GM23338 (cell line): ENCODE results near the gene PAK1. TPM values are rescaled to one million over a fixed set of nuclear protein-coding genes. Genes with fewer than 3 reads are reported as not detected.

Experiments
- EZH2 ChIP-seq: fragments of 200-600 bp; sonication (generic); IDR thresholded peaks from one replicate; pipeline ENCODE4 v1.8.0; 2017; ENCODE audit warnings: antibody characterized with exemption, mild to moderate bottlenecking, low read depth; ENCODE audit not compliant: unreplicated experiment
- EZH2phosphoT487 ChIP-seq: fragments of 200-600 bp; sonication (generic); IDR thresholded peaks from one replicate; pipeline ENCODE4 v1.8.1; 2018; ENCODE audit warnings: antibody characterized with exemption; ENCODE audit not compliant: unreplicated experiment
- JUNB ChIP-seq: IDR thresholded peaks from one replicate; pipeline ENCODE4 v1.6.1; 2016; ENCODE audit warnings: antibody characterized with exemption; ENCODE audit not compliant: unreplicated experiment
- POLR2AphosphoS5 ChIP-seq: IDR thresholded peaks from 2 replicates; pipeline ENCODE4 v1.6.1; 2016; ENCODE audit warnings: antibody characterized with exemption, low read depth
- ZNF114 ChIP-seq: fragments of 250-450 bp; sonication (Bioruptor Pico); IDR thresholded peaks from 2 replicates; pipeline ENCODE4 v1.5.0; 2020; ENCODE audit warnings: mild to moderate bottlenecking, moderate library complexity
- ZNF331 ChIP-seq: fragments of 250-450 bp; sonication (Bioruptor Pico); IDR thresholded peaks from 2 replicates; pipeline ENCODE4 v1.5.0; 2020; ENCODE audit warnings: low read depth, mild to moderate bottlenecking, moderate library complexity
- polyA plus RNA-seq: library from polyadenylated mRNA; unstranded; fragments of >200 nt; fragmentation: Nextera tagmentation; extraction: Ambion mirVana; gene quantifications from 2 replicates; pipeline ENCODE4 v1.2.1, GENCODE V29; 2016
- total RNA-seq: library from RNA; depleted of rRNA; stranded (reverse); fragments of >200 nt; shearing (Covaris generic); gene quantifications from 2 replicates; pipeline ENCODE4 v1.2.3, GENCODE V29; 2014
- TF ChIP-seq, protein P1 (sequence below): fragments of 250-450 bp; sonication (Bioruptor Pico); IDR thresholded peaks from 2 replicates; pipeline ENCODE4 v1.5.0; 2020; ENCODE audit warnings: mild to moderate bottlenecking, moderate library complexity
- TF ChIP-seq, protein P2 (sequence below), 2 experiments: fragments of 200-600 bp in 1 of 2; sonication (generic) in 1 of 2; conservative IDR thresholded peaks; 2 replicates each; pipeline versions ENCODE4 v1.5.1 to v1.6.1; 2016 to 2017; ENCODE audit warnings: antibody characterized with exemption in 2 of 2, low read depth in 2 of 2, mild to moderate bottlenecking in 2 of 2, moderate library complexity in 1 of 2
- TF ChIP-seq, protein P3 (sequence below): IDR thresholded peaks from 2 replicates; pipeline ENCODE4 v1.6.1; 2016; ENCODE audit warnings: antibody characterized with exemption

The PAK1 gene
- total and polyA plus RNA-seq, 2 experiments from 2014 or later, result 102 to 175 TPM

DNA sequence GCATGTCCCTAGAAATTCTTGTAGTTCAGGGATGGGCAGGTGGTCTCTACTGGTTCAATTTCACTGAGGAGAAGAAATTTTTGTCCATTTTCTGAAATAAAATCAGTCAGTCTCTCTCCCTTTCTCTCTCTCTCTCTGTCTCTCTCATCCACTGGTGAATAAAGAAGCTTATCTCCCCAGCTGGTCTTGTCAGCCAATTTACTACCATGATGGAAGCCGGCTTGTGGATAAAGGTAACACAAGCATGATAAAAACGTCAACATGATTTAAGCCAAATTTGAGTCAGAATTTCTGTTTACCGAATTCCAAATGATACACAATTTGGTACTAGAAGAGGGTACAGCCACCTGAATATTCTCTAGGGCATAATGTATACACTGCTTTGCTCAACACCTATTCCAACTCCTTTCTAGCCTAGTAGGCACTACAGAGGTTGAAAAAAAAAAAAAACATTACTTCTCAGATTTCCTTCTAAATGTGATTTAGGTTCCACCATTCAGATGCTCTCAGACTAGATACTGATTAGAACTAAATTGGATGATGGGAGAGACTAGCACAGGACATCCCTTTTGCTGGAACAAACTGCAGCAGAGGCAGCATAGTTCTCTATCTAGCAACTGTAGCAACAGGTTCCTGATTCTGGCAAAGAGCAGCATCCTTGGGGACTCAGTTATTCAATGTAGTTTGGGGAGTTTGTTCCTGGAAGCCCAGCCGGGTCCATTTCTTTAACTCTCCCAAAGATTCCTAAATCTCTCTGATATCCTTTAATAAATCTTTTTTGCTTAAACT is 18.8 kb downstream of the PAK1 start (continued):
- TF ChIP-seq, protein P1, sequence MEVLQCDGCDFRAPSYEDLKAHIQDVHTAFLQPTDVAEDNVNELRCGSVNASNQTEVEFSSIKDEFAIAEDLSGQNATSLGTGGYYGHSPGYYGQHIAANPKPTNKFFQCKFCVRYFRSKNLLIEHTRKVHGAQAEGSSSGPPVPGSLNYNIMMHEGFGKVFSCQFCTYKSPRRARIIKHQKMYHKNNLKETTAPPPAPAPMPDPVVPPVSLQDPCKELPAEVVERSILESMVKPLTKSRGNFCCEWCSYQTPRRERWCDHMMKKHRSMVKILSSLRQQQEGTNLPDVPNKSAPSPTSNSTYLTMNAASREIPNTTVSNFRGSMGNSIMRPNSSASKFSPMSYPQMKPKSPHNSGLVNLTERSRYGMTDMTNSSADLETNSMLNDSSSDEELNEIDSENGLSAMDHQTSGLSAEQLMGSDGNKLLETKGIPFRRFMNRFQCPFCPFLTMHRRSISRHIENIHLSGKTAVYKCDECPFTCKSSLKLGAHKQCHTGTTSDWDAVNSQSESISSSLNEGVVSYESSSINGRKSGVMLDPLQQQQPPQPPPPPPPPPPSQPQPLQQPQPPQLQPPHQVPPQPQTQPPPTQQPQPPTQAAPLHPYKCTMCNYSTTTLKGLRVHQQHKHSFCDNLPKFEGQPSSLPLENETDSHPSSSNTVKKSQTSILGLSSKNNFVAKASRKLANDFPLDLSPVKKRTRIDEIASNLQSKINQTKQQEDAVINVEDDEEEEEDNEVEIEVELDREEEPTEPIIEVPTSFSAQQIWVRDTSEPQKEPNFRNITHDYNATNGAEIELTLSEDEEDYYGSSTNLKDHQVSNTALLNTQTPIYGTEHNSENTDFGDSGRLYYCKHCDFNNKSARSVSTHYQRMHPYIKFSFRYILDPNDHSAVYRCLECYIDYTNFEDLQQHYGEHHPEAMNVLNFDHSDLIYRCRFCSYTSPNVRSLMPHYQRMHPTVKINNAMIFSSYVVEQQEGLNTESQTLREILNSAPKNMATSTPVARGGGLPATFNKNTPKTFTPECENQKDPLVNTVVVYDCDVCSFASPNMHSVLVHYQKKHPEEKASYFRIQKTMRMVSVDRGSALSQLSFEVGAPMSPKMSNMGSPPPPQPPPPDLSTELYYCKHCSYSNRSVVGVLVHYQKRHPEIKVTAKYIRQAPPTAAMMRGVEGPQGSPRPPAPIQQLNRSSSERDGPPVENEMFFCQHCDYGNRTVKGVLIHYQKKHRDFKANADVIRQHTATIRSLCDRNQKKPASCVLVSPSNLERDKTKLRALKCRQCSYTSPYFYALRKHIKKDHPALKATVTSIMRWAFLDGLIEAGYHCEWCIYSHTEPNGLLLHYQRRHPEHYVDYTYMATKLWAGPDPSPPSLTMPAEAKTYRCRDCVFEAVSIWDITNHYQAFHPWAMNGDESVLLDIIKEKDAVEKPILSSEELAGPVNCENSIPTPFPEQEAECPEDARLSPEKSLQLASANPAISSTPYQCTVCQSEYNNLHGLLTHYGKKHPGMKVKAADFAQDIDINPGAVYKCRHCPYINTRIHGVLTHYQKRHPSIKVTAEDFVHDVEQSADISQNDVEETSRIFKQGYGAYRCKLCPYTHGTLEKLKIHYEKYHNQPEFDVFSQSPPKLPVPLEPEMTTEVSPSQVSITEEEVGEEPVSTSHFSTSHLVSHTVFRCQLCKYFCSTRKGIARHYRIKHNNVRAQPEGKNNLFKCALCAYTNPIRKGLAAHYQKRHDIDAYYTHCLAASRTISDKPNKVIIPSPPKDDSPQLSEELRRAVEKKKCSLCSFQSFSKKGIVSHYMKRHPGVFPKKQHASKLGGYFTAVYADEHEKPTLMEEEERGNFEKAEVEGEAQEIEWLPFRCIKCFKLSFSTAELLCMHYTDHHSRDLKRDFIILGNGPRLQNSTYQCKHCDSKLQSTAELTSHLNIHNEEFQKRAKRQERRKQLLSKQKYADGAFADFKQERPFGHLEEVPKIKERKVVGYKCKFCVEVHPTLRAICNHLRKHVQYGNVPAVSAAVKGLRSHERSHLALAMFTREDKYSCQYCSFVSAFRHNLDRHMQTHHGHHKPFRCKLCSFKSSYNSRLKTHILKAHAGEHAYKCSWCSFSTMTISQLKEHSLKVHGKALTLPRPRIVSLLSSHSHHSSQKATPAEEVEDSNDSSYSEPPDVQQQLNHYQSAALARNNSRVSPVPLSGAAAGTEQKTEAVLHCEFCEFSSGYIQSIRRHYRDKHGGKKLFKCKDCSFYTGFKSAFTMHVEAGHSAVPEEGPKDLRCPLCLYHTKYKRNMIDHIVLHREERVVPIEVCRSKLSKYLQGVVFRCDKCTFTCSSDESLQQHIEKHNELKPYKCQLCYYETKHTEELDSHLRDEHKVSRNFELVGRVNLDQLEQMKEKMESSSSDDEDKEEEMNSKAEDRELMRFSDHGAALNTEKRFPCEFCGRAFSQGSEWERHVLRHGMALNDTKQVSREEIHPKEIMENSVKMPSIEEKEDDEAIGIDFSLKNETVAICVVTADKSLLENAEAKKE (CRISPR knock-in tag), result no peak
- no peak for TF ChIP-seq EZH2
- TF ChIP-seq ZNF331 (CRISPR knock-in tag), result no peak
- no peak for TF ChIP-seq JUNB
- no peak for TF ChIP-seq POLR2AphosphoS5
- TF ChIP-seq EZH2phosphoT487, result no peak
- TF ChIP-seq, protein P2, sequence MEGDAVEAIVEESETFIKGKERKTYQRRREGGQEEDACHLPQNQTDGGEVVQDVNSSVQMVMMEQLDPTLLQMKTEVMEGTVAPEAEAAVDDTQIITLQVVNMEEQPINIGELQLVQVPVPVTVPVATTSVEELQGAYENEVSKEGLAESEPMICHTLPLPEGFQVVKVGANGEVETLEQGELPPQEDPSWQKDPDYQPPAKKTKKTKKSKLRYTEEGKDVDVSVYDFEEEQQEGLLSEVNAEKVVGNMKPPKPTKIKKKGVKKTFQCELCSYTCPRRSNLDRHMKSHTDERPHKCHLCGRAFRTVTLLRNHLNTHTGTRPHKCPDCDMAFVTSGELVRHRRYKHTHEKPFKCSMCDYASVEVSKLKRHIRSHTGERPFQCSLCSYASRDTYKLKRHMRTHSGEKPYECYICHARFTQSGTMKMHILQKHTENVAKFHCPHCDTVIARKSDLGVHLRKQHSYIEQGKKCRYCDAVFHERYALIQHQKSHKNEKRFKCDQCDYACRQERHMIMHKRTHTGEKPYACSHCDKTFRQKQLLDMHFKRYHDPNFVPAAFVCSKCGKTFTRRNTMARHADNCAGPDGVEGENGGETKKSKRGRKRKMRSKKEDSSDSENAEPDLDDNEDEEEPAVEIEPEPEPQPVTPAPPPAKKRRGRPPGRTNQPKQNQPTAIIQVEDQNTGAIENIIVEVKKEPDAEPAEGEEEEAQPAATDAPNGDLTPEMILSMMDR (conservative IDR thresholded peaks at IDR 0.05; ENCODE audit: low read depth in 2 of 2), result no peak
- no peak for TF ChIP-seq ZNF114 (CRISPR knock-in tag)
- TF ChIP-seq, protein P3, sequence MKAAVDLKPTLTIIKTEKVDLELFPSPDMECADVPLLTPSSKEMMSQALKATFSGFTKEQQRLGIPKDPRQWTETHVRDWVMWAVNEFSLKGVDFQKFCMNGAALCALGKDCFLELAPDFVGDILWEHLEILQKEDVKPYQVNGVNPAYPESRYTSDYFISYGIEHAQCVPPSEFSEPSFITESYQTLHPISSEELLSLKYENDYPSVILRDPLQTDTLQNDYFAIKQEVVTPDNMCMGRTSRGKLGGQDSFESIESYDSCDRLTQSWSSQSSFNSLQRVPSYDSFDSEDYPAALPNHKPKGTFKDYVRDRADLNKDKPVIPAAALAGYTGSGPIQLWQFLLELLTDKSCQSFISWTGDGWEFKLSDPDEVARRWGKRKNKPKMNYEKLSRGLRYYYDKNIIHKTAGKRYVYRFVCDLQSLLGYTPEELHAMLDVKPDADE, result no peak
